Stomach (tissue), 9 donors: Measurements from ENCODE around the gene TLCD3A. TPM values are rescaled to one million over a fixed set of nuclear protein-coding genes. Genes with fewer than 3 reads are reported as not detected.
"Not testable (repeated sequence)": the region's sequence is repeated elsewhere in the genome, so short reads cannot be mapped to it uniquely, and the experiment has no call there.

Experiments
- DNase-seq, 2 donors: peaks; one replicate each; pipeline versions ENCODE4 v3.0.0 to v3.0.0-alpha.2; 2013 to 2019
- H3K27ac ChIP-seq, 5 donors: fragments of 200-600 bp in 4 of 5; sonication (generic) in 4 of 5; one replicate each; pipeline ENCODE4 v1.5.1; 2013 to 2019; ENCODE audit warnings: mild to moderate bottlenecking in 1 of 5, moderate library complexity in 1 of 5
- H3K27me3 ChIP-seq, 3 donors: fragments of 200-600 bp; sonication (generic); one replicate each; pipeline ENCODE4 v1.5.1; 2017 to 2019; ENCODE audit warnings: mixed run types in 1 of 3
- H3K36me3 ChIP-seq, 4 donors: fragments of 200-600 bp; sonication (generic); 1 replicate in 3 of 4; 2 replicates in 1 of 4; pipeline ENCODE4 v1.5.1; 2016 to 2019
- H3K4me1 ChIP-seq, 4 donors: fragments of 200-600 bp; sonication (generic); one replicate each; pipeline ENCODE4 v1.5.1; 2016 to 2019
- H3K4me3 ChIP-seq, 4 donors: fragments of 200-600 bp; sonication (generic) in 3 of 4; one replicate each; pipeline ENCODE4 v1.5.1; 2016 to 2019; ENCODE audit warnings: mild to moderate bottlenecking in 1 of 4
- H3K9me3 ChIP-seq, 4 donors: fragments of 200-600 bp; sonication (generic); one replicate each; pipeline ENCODE4 v1.5.1; 2016 to 2019
- EP300 ChIP-seq: sonication (generic); formaldehyde crosslinking; IDR thresholded peaks from one replicate; pipeline ENCODE4 v1.6.1; 2017; ENCODE audit warnings: antibody characterized with exemption
- POLR2A ChIP-seq, 4 donors: fragments of 450-650 bp; IDR thresholded peaks; one replicate each; pipeline ENCODE4 v1.6.1; 2016; ENCODE audit warnings: antibody characterized with exemption in 4 of 4, control low read depth in 2 of 4, mild to moderate bottlenecking in 1 of 4, moderate library complexity in 1 of 4
- POLR2AphosphoS5 ChIP-seq, 3 donors: sonication (generic); formaldehyde crosslinking; IDR thresholded peaks; one replicate each; pipeline ENCODE4 v1.6.1; 2016; ENCODE audit warnings: antibody characterized with exemption in 3 of 3
- WGBS, 5 donors: extraction: QIAGEN DNeasy Blood & Tissue Kit in 3 of 5; methylation state at CpG; one replicate each; pipeline versions ENCODE4 v1.1.5 to v1.1.7; 2013 to 2018; 5-methylcytosine and 5-hydroxymethylcytosine counted together
- intact Hi-C: fragments of 100-400 bp; cut with DNase I; formaldehyde crosslinking; loops from one replicate; pipeline ENCODE4 v1.15.1; 2023; ENCODE audit warnings: low total_unique reads
- polyA plus RNA-seq, 3 donors: library from polyadenylated mRNA; stranded (reverse); fragments of 200-250 nt; gene quantifications; one replicate each; pipeline ENCODE4 v1.2.3, GENCODE V29; 2013
- total RNA-seq, 5 donors: library from RNA; depleted of rRNA; stranded (reverse); fragments of >200 nt; gene quantifications; one replicate each; pipeline versions ENCODE4 v1.1.0 to v1.2.3, GENCODE V29; 2014 to 2016
- TF ChIP-seq, protein P1 (sequence below), 7 experiments: fragments of 450-650 bp in 4 of 7; fragments of 200-600 bp in 3 of 7; sonication (generic) in 3 of 7; IDR thresholded peaks; one replicate each; pipeline ENCODE4 v1.5.1; 2016 to 2019; ENCODE audit warnings: antibody characterized with exemption in 7 of 7, control low read depth in 2 of 7, mild to moderate bottlenecking in 1 of 7
- donor health status: healthy with polysubstance abuse.
- donor health status: Bipolar disorder and iron deficiency.
- donor health status: healthy.

TLCD3A gene
- total and polyA plus RNA-seq, 8 donors = 0.58 to 33.2 (median 11.8) TPM

GRCh38 chr17:784143-784542, 51.7 kb downstream of the TLCD3A start:
- Histone ChIP-seq H3K4me3 (no peak overlapping the region), H3K36me3 (peaks cover 7 to 33% (median 27%) of the 10 kb centered on the region in 4 donors), H3K27me3 (no peaks in the 10 kb centered on the region), H3K4me1 (peaks cover 33 to 59% (median 50%) of the 10 kb centered on the region in 4 donors), H3K27ac (no peak overlapping the region), H3K9me3 (no peaks in the 10 kb centered on the region)
- TF ChIP-seq, protein P1, sequence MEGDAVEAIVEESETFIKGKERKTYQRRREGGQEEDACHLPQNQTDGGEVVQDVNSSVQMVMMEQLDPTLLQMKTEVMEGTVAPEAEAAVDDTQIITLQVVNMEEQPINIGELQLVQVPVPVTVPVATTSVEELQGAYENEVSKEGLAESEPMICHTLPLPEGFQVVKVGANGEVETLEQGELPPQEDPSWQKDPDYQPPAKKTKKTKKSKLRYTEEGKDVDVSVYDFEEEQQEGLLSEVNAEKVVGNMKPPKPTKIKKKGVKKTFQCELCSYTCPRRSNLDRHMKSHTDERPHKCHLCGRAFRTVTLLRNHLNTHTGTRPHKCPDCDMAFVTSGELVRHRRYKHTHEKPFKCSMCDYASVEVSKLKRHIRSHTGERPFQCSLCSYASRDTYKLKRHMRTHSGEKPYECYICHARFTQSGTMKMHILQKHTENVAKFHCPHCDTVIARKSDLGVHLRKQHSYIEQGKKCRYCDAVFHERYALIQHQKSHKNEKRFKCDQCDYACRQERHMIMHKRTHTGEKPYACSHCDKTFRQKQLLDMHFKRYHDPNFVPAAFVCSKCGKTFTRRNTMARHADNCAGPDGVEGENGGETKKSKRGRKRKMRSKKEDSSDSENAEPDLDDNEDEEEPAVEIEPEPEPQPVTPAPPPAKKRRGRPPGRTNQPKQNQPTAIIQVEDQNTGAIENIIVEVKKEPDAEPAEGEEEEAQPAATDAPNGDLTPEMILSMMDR (IDR thresholded peaks at IDR 0.05) = no peak
- TF ChIP-seq EP300 (no peak), POLR2AphosphoS5 (IDR thresholded peaks at IDR 0.05) (no peak), POLR2A (IDR thresholded peaks at IDR 0.05) (no peak)
- no peak for DNase-seq
- intact Hi-C loops = no loop called here
- 57 to 71% (median 63%) methylated on average over 3 of the region's 3 CpGs for WGBS, 5 donors

DNA sequence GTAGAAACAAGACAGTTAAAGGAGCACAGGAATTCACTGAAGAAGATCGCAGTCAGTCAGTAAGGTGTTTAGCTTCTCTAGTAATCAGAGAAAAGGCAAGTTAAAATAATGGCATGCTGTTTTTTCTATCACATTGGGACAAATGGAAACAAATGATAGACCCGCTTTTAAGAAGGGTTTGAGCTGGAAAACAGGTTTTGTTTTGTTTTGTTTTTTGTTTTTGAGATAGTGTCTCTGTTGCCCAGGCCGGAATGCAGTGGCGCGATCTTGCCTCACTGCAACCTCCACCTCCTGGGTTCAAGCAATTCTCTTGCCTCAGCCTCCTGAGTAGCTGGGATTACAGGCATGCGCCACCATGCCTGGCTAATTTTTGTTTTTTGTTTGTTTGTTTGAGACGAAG, 53.5 kb downstream of the TLCD3A start:
- H3K4me3 ChIP-seq, H3K27ac ChIP-seq, H3K9me3 ChIP-seq, H3K27me3 ChIP-seq, intact Hi-C loops, DNase-seq: not testable (repeated sequence)
- peaks cover 7 to 46% (median 41%) of the 10 kb centered on the region in 4 donors for H3K36me3 ChIP-seq
- 89 to 98% (median 95%) methylated on average over 7 of the region's 7 CpGs for WGBS, 5 donors
- peaks cover 32 to 59% (median 48%) of the 10 kb centered on the region in 4 donors for H3K4me1 ChIP-seq

GRCh38 chr17:787641-788221, 55.3 kb downstream of the TLCD3A start:
- Histone ChIP-seq H3K36me3 (peaks cover 16 to 64% (median 59%) of the 10 kb centered on the region in 4 donors), H3K4me1 (peaks cover 23 to 54% (median 40%) of the 10 kb centered on the region in 4 donors), H3K9me3 (no peaks in the 10 kb centered on the region), H3K27ac (peak overlapping the region; percentile 63 to 82 (median 63)), H3K4me3 (no peak overlapping the region), H3K27me3 (no peaks in the 10 kb centered on the region)
- 39 to 77% (median 53%) methylated on average over 12 of the region's 12 CpGs for WGBS, 5 donors
- TF ChIP-seq POLR2AphosphoS5 (IDR thresholded peaks at IDR 0.05) = peak in 1 of 3 donors; percentile 60
- TF ChIP-seq, protein P1 (IDR thresholded peaks at IDR 0.05) = no peak
- intact Hi-C loops = no loop called here
- peak; percentile 18 to 69 for DNase-seq

DNA sequence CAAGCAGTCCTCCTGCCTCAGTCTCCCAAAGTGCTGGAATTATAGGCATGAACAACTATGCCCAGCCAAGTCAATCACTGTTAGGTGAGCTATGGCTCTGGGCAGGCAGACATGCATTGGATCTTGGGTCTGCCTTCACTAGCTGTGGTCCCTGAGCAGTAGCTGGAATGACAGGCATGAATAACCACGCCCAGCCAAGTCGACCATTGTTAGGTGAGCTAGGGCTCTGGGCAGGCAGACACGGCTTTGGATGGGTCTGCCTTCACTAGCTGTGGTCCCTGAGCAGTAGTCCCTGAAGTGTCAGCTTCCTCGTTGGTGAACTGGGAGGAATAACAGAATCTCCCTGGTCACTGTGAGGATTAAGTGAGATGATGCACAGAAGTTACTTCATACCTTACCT, 56.2 kb downstream of the TLCD3A start:
- Histone ChIP-seq H3K27ac (no peak overlapping the region), H3K36me3 (peaks cover 16 to 69% (median 62%) of the 10 kb centered on the region in 4 donors), H3K27me3 (no peaks in the 10 kb centered on the region), H3K4me1 (peaks cover 15 to 48% (median 32%) of the 10 kb centered on the region in 4 donors), H3K4me3 (no peak overlapping the region), H3K9me3 (no peaks in the 10 kb centered on the region)
- intact Hi-C loops = no loop called here
- no peak for DNase-seq
- TF ChIP-seq POLR2A (IDR thresholded peaks at IDR 0.05) (no peak), EP300 (no peak), POLR2AphosphoS5 (IDR thresholded peaks at IDR 0.05) (no peak)
- TF ChIP-seq, protein P1 (IDR thresholded peaks at IDR 0.05) = no peak
- 72 to 84% (median 76%) methylated on average over 4 of the region's 4 CpGs for WGBS, 5 donors

DNA sequence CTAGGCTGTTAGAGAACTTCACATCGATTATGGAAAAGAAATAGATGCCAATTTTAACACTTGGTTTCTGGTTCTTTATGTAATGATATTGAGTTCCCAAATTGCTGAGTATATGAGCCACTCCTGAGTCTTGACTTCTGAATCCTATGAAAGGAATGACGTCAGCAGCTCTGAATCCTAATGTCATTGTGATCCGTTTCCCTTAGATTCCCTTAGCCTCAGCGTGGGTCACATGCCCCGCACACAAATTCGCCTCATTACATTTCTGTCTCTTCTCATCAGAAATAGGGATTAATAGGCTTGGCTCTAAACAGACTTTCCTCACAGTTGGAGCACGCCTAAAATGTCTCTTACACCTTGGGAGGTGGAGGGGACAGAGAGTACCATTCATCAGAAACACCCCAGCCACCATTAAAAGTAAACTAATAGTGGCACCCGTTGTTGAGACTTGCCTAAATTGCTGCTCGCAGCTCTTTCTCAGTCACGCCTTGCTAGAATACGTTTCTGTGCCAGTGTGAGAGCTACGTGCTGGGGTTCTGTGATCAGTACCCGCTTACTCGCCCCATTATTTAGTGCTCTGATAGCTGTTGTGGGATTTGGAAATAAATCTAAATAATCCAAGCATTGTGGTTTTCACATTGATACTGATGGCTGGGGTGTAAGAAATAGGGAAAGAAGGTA, 56.9 kb downstream of the TLCD3A start:
- DNase-seq = no peak
- H3K27me3 ChIP-seq = no peaks in the 10 kb centered on the region
- WGBS, 5 donors = 83 to 88% (median 84%) methylated on average over 14 of the region's 14 CpGs
- H3K4me1 ChIP-seq = peaks cover 8 to 48% (median 29%) of the 10 kb centered on the region in 4 donors
- H3K27ac ChIP-seq = peak overlapping the region in 2 of 5 donors; percentile 27 to 40
- H3K4me3 ChIP-seq = no peak overlapping the region
- no peaks in the 10 kb centered on the region for H3K9me3 ChIP-seq
- TF ChIP-seq, protein P1 (IDR thresholded peaks at IDR 0.05) = no peak
- no peak for TF ChIP-seq EP300
- no peak for TF ChIP-seq POLR2A (IDR thresholded peaks at IDR 0.05)
- TF ChIP-seq POLR2AphosphoS5 (IDR thresholded peaks at IDR 0.05) = no peak
- H3K36me3 ChIP-seq = peaks cover 16 to 66% (median 59%) of the 10 kb centered on the region in 4 donors
- intact Hi-C loops = no loop called here

DNA sequence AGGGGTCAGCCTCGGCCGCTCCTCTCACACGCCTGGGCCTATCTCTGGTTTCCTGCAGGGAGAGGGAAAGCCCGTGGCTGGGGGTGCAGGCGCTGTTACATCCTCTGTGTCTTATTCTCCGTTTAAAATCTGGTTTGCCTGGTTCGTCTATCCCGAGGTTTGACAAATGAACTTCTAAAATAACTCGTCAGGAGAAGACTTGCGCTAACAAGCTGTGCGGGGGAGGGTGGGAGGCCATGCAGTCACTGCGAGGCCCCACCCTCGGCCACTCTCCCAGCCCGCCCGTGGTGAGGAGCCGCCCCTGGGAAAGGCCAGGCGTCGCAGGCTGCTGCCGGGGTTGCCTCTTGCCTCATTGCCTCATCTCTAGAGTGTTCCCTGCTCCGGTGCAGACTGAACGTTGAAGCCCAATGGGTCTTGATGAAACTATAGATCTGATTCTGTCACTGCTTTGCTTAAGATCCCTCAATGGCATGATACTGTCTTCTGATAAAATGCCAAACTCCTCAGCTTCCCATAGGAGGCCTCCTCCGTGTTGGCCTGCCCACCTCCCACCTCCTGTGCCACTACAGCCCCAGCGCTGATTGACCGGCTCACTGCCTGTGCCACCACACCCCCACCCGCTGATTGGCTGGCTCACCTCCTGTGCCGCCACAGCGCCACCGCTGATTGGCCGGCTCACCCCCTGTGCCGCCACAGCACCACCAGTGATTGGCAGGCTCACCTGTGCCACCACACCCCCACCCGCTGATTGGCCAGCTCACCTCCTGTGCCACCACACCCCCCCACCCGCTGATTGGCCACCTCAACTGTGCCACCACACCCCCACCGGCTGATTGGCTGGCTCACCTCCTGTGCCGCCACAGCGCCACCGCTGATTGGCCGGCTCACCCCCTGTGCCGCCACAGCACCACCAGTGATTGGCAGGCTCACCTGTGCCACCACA, 57.8 kb downstream of the TLCD3A start:
- Histone ChIP-seq H3K36me3 (peaks cover 16 to 58% (median 54%) of the 10 kb centered on the region in 4 donors), H3K27ac (peak overlapping the region in 2 of 5 donors; percentile 27 to 40), H3K4me1 (peaks cover 15 to 49% (median 33%) of the 10 kb centered on the region in 4 donors)
- WGBS, 5 donors = 66 to 84% (median 83%) methylated on average over 25 to 34 of the region's 38 CpGs
- H3K27me3 ChIP-seq, H3K4me3 ChIP-seq, intact Hi-C loops, H3K9me3 ChIP-seq: not testable (repeated sequence)
- peak in 1 of 2 donors; percentile 76 for DNase-seq
